ENCODE data around the gene POU3F3.

- TF ChIP-seq EZH2phosphoT487 (IDR thresholded peaks at IDR 0.05; ENCODE audit: borderline replicate concordance) (no peak), CTCF (conservative IDR thresholded peaks at IDR 0.05; ENCODE audit: low read length) (no peak)
Measured at GRCh38 chr2:104852090-104852666, 1.7 kb upstream of the POU3F3 start.
